NCI-H446 (cell line): ENCODE data around the gene MAPT.

Source experiments
- DNase-seq, 2 experiments: peaks; one replicate each; lab custom pipeline; 2025; lab: John Stamatoyannopoulos, UW

The MAPT gene

GRCh38 chr17:46053911-46054534 is 159.7 kb downstream of the MAPT start:
- DNase-seq = no peak

GRCh38 chr17:46056800-46057304 is 162.5 kb downstream of the MAPT start:
- no peak for DNase-seq

GRCh38 chr17:46057366-46057765 is 163.0 kb downstream of the MAPT start:
- DNase-seq = no peak

- no peak for DNase-seq
Measured at GRCh38 chr17:46059486-46059885, 165.1 kb downstream of the MAPT start.

GRCh38 chr17:46060461-46060860 is 166.1 kb downstream of the MAPT start:
- DNase-seq = no peak

GRCh38 chr17:46061435-46061834 is 167.1 kb downstream of the MAPT start:
- no peak for DNase-seq

GRCh38 chr17:46063241-46063640 is 168.9 kb downstream of the MAPT start:
- peak in 1 of 2 experiments; percentile 17 for DNase-seq

GRCh38 chr17:46064460-46064859 is 170.1 kb downstream of the MAPT start:
- no peak for DNase-seq

GRCh38 chr17:46071796-46072195 is 177.4 kb downstream of the MAPT start:
- DNase-seq = no peak

- no peak for DNase-seq
Measured at GRCh38 chr17:46072998-46073397, 178.6 kb downstream of the MAPT start.

GRCh38 chr17:46074540-46074939 is 180.2 kb downstream of the MAPT start:
- DNase-seq = no peak
